GM15510 (cell line): Measurements from ENCODE around the gene TXNIP.
A peak's percentile ranks its signal among the peaks of the same experiment; 100 is the strongest.

Experiments used
- POLR2A ChIP-seq: IDR thresholded peaks from 3 replicates; pipeline ENCODE4 v1.6.1; 2011; ENCODE audit warnings: borderline replicate concordance; ENCODE audit not compliant: insufficient read length; ENCODE audit errors: extremely low read depth

The TXNIP gene

GRCh38 chr1:145962157-145963102 is 33.9 kb downstream of the TXNIP start:
- TF ChIP-seq POLR2A, result no peak

- no peak for TF ChIP-seq POLR2A
Observed at GRCh38 chr1:145961425-145962156, 34.8 kb downstream of the TXNIP start.

GRCh38 chr1:145961109-145961424 is 35.3 kb downstream of the TXNIP start:
- no peak for TF ChIP-seq POLR2A

GRCh38 chr1:145960468-145961108 is 35.8 kb downstream of the TXNIP start:
- TF ChIP-seq POLR2A, result peak; percentile 31

- no peak for TF ChIP-seq POLR2A
Observed at GRCh38 chr1:145959957-145960467, 36.4 kb downstream of the TXNIP start.

GRCh38 chr1:145959333-145959732 is 37.0 kb downstream of the TXNIP start:
- TF ChIP-seq POLR2A, result no peak

- TF ChIP-seq POLR2A, result no peak
Observed at GRCh38 chr1:145958734-145959133, 37.6 kb downstream of the TXNIP start.

GRCh38 chr1:145957443-145958319 is 38.7 kb downstream of the TXNIP start, which contains the start of gene LIX1L:
LIX1L (minus strand) TSS chr1:145958017; CDS start chr1:145957927, 90 bp downstream.
- peak; percentile 85 for TF ChIP-seq POLR2A

GRCh38 chr1:145956781-145957442 is 39.5 kb downstream of the TXNIP start:
- TF ChIP-seq POLR2A, result no peak

- TF ChIP-seq POLR2A, result no peak
Observed at GRCh38 chr1:145956361-145956760, 40.0 kb downstream of the TXNIP start.

GRCh38 chr1:145955436-145955835 is 40.9 kb downstream of the TXNIP start:
- no peak for TF ChIP-seq POLR2A

GRCh38 chr1:145953861-145954260 is 42.5 kb downstream of the TXNIP start:
- no peak for TF ChIP-seq POLR2A

GRCh38 chr1:145952903-145953302 is 43.5 kb downstream of the TXNIP start:
- TF ChIP-seq POLR2A, result no peak
